ENCODE measurements around the gene SLC6A13.
"Not testable (repeated sequence)": the region's sequence is repeated elsewhere in the genome, so short reads cannot be mapped to it uniquely, and the experiment has no call there.

- TF ChIP-seq ARNTL (CRISPR knock-in tag; IDR thresholded peaks at IDR 0.05; ENCODE audit: borderline replicate concordance, low read depth); CREB5 (CRISPR knock-in tag; IDR thresholded peaks at IDR 0.05; ENCODE audit: low read depth); PPARA (CRISPR knock-in tag; IDR thresholded peaks at IDR 0.05; ENCODE audit: borderline replicate concordance); ZFP3 (CRISPR knock-in tag; IDR thresholded peaks at IDR 0.05); TCF4 (CRISPR knock-in tag; IDR thresholded peaks at IDR 0.05; ENCODE audit: borderline replicate concordance); CSDC2 (CRISPR knock-in tag; IDR thresholded peaks at IDR 0.05); PATZ1 (CRISPR knock-in tag; IDR thresholded peaks at IDR 0.05; ENCODE audit: borderline replicate concordance); ZFP30 (CRISPR knock-in tag; IDR thresholded peaks at IDR 0.05); ESRRG (CRISPR knock-in tag; IDR thresholded peaks at IDR 0.05); POU6F1 (CRISPR knock-in tag; IDR thresholded peaks at IDR 0.05; ENCODE audit: borderline replicate concordance, low read depth); BACH2 (CRISPR knock-in tag; IDR thresholded peaks at IDR 0.05; ENCODE audit: borderline replicate concordance); ZNF8 (CRISPR knock-in tag; IDR thresholded peaks at IDR 0.05); SNAI2 (CRISPR knock-in tag; IDR thresholded peaks at IDR 0.05): not testable (repeated sequence)
Observed at GRCh38 chr12:298059-298458, 35.4 kb upstream of the SLC6A13 start.

All from SK-N-SH treated with all-trans-retinoic acid at 6 μM for 48 hours (cell line).